Upper lobe of right lung (tissue), 1 donor: ENCODE results near the gene UFM1. TPM values are rescaled to one million over a fixed set of nuclear protein-coding genes. Genes with fewer than 3 reads are reported as not detected.
"Not testable (repeated sequence)": the region's sequence is repeated elsewhere in the genome, so short reads cannot be mapped to it uniquely, and the experiment has no call there.

Experiments
- ATAC-seq: fragments of 200-7000 bp; cut with Tn5 transposase; one replicate; pipeline ENCODE4 v1.9.1; 2020; ENCODE audit warnings: mild to moderate bottlenecking, moderate library complexity
- DNase-seq: peaks from one replicate; pipeline ENCODE4 v3.0.0-alpha.2; 2020
- H3K27ac ChIP-seq: fragments of 200-600 bp; one replicate; pipeline ENCODE4 v1.8.0; 2022
- H3K27me3 ChIP-seq: fragments of 200-600 bp; one replicate; pipeline ENCODE4 v1.8.0; 2022; ENCODE audit warnings: mild to moderate bottlenecking
- H3K36me3 ChIP-seq: fragments of 200-600 bp; one replicate; pipeline ENCODE4 v1.8.0; 2022
- H3K4me1 ChIP-seq: fragments of 200-600 bp; one replicate; pipeline ENCODE4 v1.8.0; 2022
- H3K4me3 ChIP-seq: fragments of 200-600 bp; one replicate; pipeline ENCODE4 v1.8.0; 2022; ENCODE audit warnings: mild to moderate bottlenecking
- H3K9me3 ChIP-seq: fragments of 200-600 bp; one replicate; pipeline ENCODE4 v1.8.0; 2022
- intact Hi-C: fragments of 100-400 bp; cut with DNase I; formaldehyde crosslinking; loops from one replicate; pipeline ENCODE4 v1.11.0; 2022
- total RNA-seq: library from RNA; stranded (reverse); fragmentation: NEBNext Ultra II Directional; extraction: Animal tissue kit (Norgen Biotek cat#: 25700); gene quantifications from one replicate; pipeline ENCODE4 v1.2.1, GENCODE V29; 2021
- TF ChIP-seq, protein P1 (sequence below): fragments of 200-600 bp; IDR thresholded peaks from one replicate; pipeline ENCODE4 v1.8.0; 2022; ENCODE audit warnings: antibody characterized with exemption
- donor health status: DM: no; HTN: yes; CAD: no; lungs with severe emphysema.

Gene UFM1
- total RNA-seq, 1 donor from 2014 or later, result 60.5 TPM

GRCh38 chr13:38355595-38356119 lies 6.0 kb downstream of the UFM1 start:
- ATAC-seq, result no peak
- no peaks in the 10 kb centered on the region for H3K9me3 ChIP-seq
- no peak for DNase-seq
- peaks cover 10% of the 10 kb centered on the region for H3K4me1 ChIP-seq
- H3K27me3 ChIP-seq, result no peaks in the 10 kb centered on the region
- TF ChIP-seq, protein P1, sequence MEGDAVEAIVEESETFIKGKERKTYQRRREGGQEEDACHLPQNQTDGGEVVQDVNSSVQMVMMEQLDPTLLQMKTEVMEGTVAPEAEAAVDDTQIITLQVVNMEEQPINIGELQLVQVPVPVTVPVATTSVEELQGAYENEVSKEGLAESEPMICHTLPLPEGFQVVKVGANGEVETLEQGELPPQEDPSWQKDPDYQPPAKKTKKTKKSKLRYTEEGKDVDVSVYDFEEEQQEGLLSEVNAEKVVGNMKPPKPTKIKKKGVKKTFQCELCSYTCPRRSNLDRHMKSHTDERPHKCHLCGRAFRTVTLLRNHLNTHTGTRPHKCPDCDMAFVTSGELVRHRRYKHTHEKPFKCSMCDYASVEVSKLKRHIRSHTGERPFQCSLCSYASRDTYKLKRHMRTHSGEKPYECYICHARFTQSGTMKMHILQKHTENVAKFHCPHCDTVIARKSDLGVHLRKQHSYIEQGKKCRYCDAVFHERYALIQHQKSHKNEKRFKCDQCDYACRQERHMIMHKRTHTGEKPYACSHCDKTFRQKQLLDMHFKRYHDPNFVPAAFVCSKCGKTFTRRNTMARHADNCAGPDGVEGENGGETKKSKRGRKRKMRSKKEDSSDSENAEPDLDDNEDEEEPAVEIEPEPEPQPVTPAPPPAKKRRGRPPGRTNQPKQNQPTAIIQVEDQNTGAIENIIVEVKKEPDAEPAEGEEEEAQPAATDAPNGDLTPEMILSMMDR, result no peak
- H3K4me3 ChIP-seq, result no peak overlapping the region
- intact Hi-C loops, result no loop called here
- peaks cover 64% of the 10 kb centered on the region for H3K36me3 ChIP-seq
- no peak overlapping the region for H3K27ac ChIP-seq

- no peaks in the 10 kb centered on the region for H3K9me3 ChIP-seq
- TF ChIP-seq, protein P1, result no peak
- H3K36me3 ChIP-seq, result peaks cover 92% of the 10 kb centered on the region
- ATAC-seq (no peak), DNase-seq (no peak)
- H3K4me1 ChIP-seq, result no peaks in the 10 kb centered on the region
- no peaks in the 10 kb centered on the region for H3K27me3 ChIP-seq
- intact Hi-C loops, result no loop called here
- no peak overlapping the region for H3K4me3 ChIP-seq
- no peak overlapping the region for H3K27ac ChIP-seq
Measured at GRCh38 chr13:38358684-38359083, 9.0 kb downstream of the UFM1 start.

GRCh38 chr13:38361542-38362262 lies 12.1 kb downstream of the UFM1 start:
- DNase-seq, result no peak

DNA sequence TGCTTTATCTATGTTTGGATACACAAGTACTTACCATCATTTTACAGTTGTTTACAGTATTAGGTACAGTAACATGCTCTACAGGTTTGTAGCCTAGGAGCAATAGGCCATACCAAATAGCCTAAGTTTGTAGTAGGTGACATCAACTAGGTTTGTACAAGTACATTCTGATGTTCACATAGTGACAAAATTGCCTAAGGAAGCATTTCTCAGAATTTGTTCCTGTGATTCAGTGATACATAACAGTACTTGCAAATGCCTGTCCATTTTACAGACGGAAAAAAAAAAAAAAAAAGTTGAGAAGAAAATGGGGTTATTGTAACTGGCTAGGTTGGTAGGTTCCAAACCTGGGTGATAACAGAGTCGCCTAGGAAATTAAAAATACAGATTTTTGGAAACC lies 13.6 kb downstream of the UFM1 start:
- peaks cover 50% of the 10 kb centered on the region for H3K36me3 ChIP-seq
- TF ChIP-seq, protein P1, result no peak
- H3K4me1 ChIP-seq, result no peaks in the 10 kb centered on the region
- H3K27me3 ChIP-seq, result no peaks in the 10 kb centered on the region
- H3K27ac ChIP-seq, result no peak overlapping the region
- intact Hi-C loops, result no loop called here
- DNase-seq (no peak), ATAC-seq (no peak)
- no peak overlapping the region for H3K4me3 ChIP-seq
- H3K9me3 ChIP-seq, result no peaks in the 10 kb centered on the region

More at GRCh38 chr13:38361542-38362262, 12.1 kb downstream of the UFM1 start:
- no peaks in the 10 kb centered on the region for H3K27me3 ChIP-seq
- H3K4me1 ChIP-seq, result no peaks in the 10 kb centered on the region
- H3K36me3 ChIP-seq, result peaks cover 64% of the 10 kb centered on the region
- H3K27ac ChIP-seq, result no peak overlapping the region
- TF ChIP-seq, protein P1, result no peak
- no peak for ATAC-seq
- no peak overlapping the region for H3K4me3 ChIP-seq
- no peaks in the 10 kb centered on the region for H3K9me3 ChIP-seq
- intact Hi-C loops, result no loop called here

DNA sequence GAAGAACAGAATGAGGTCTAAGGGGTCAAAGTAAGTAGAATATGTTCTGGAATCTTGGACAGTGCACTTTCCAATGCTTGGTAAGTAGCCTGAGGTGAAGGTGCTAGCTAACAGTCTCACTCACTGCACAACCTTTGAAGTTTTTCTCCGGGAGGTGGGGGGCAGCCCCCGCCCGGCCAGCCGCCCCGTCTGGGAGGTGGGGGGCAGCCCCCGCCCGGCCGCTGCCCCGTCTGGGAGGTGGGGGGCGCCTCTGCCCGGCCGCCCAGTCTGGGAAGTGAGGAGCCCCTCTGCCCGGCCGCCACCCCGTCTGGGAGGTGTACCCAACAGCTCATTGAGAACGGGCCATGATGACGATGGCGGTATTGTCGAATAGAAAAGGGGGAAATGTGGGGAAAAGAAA lies 14.1 kb downstream of the UFM1 start:
- H3K27ac ChIP-seq, H3K4me3 ChIP-seq, intact Hi-C loops, H3K9me3 ChIP-seq, DNase-seq, ATAC-seq, H3K27me3 ChIP-seq, H3K4me1 ChIP-seq: not testable (repeated sequence)
- H3K36me3 ChIP-seq, result peaks cover 44% of the 10 kb centered on the region

- Histone ChIP-seq H3K36me3 (peaks cover 28% of the 10 kb centered on the region), H3K27ac (no peak overlapping the region), H3K27me3 (no peaks in the 10 kb centered on the region), H3K4me3 (no peak overlapping the region), H3K4me1 (no peaks in the 10 kb centered on the region), H3K9me3 (no peaks in the 10 kb centered on the region)
- TF ChIP-seq, protein P1, result no peak
- ATAC-seq, result no peak
- no peak for DNase-seq
- intact Hi-C loops, result no loop called here
Measured at GRCh38 chr13:38365661-38366060, 16.0 kb downstream of the UFM1 start.
